GM19324 (cell line): Measurements from ENCODE around the gene CLIP1.

Experiments used
- ATAC-seq: cut with Tn5 transposase; IDR thresholded peaks from one replicate; pipeline ENCODE4 v1.9.1; 2021; ENCODE audit warnings: mild to moderate bottlenecking, moderate library complexity; ENCODE audit not compliant: unreplicated experiment, low FRiP score

CLIP1 gene

DNA sequence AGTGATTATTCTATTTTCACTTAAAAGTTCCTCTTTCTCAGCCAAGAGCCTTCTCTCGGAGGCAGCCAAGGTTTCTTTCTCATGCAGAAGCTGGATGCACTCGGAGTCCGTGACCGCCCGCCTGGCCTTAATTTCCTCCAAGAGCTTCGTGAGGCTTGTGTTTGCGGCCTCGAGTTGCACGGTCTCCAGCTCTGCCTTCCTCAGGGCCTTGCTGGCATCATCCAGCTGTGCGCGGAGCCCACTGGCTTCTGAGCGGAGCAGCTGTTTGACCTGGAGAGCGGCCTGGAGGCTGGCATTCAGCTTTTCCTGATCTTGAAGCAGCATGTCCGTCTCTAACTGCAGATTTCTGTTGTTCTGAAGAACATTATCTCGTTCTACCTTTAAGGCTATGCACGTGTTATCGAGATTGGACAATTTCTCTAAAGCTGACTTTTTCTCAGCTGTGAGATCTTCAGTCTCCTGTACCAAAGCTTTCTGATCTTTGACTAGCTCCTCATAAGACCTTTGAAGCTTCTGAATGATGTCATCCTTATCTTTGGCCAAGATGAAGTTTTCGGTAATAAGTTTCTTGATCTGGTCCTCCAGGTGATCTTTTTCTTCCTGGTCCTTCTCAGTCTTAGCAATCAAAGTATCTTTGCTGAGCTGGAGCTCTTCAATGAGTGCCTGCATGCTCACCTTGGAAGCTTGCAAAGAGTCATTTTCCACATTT, 99.0 kb downstream of the CLIP1 start:
- no peak for ATAC-seq

DNA sequence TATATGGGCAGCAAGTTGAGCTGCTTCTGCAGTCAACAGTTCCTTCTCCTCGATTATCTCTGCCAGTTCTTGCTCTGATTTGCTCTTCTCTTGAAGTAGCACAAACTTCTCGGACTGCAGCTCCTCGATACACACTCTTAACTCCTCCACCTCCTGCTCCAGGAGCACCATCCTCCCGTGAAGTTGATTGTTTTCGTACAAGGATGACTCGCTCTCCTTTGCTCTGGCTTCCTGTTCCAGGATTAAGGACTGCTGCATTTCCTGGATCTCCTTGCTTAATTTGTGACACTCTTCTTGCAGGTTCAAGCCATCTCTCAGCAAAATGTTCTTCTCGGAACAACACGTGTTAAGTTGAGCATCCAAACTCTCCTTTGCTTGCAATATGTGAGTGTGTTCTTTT, 100.0 kb downstream of the CLIP1 start:
- ATAC-seq = no peak

DNA sequence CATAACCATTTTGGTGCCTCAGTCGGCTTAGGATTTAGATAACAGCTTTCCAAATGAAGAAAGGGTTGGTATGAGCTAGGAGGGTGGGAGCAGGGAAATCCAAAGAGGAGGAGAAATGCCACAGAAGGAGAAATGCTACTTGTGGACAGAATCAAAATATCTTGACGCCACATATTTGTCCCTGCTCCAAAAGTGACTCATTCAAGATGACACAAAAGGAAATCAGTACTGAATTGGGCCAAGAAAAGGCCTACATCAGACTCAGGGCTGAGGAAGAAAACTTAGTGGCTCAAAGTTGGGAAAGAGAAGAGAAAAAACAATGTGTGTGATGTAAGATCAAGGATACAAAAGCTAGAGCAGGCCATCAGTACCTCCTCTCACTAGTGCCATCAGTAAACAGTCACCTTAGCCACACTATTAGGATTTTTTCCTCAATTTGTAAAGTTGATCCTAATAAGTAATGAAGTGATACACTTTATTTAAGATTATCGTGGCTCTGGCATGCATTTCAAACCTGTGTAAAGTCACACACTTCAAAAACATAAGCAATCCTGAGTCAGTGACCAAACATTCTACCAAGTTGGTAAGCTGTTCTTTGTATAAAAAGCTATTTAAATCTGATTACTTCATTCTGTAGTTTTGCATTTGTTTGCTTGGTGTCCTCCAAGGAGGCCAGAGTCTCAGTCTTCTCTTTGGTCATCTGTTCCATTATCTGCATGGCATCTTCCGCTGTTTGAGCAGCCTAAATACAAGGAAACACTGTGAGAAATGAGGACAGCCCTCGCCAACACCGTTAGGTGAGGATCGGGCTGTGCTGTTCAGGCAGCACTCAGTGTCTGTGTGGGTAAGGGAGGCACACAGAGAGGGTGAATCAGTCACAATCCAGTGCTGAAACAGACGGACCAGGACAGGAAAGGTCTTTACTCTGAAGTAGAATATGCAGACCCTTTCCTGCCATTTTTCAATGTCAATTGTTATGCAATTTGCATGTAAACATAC, 103.6 kb downstream of the CLIP1 start:
- no peak for ATAC-seq

DNA sequence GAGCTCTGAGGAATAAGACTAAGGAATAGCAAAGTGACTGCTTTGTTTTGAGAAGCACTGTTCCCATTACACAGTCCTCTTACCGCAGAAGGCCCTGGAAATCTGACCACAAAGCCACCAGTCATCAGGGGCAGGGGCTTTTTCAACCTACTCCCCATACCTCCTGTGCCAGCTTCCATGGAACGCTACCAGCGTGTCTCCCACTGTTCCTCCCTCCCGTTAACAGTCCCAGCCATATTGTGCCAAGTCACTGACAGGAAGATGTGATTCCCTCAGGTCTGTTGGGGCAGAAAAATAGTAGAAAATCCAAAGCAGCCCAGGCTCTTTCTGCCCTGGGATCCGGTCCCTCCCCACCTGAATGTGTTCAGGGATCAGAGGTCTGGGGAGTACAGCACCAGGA, 109.5 kb downstream of the CLIP1 start:
- no peak for ATAC-seq

DNA sequence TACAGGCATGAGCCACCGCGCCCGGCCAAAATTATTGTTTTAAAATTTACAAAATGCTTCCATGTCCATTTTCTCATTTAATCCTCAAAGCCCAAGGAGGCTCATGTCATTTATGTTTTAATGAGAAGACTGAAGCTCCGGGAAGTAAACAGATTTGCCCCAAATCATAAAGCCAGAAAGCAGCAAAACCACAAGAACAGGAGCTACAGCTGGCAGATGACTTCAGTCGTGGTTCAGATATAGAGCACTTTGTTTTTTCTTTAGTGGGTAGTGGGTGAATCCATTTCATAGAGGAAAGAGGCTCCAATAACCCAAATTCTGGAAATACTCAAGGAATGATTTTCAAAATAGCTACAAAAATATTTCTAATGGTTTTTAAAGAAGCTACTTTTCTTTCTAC, 110.8 kb downstream of the CLIP1 start:
- ATAC-seq = no peak

DNA sequence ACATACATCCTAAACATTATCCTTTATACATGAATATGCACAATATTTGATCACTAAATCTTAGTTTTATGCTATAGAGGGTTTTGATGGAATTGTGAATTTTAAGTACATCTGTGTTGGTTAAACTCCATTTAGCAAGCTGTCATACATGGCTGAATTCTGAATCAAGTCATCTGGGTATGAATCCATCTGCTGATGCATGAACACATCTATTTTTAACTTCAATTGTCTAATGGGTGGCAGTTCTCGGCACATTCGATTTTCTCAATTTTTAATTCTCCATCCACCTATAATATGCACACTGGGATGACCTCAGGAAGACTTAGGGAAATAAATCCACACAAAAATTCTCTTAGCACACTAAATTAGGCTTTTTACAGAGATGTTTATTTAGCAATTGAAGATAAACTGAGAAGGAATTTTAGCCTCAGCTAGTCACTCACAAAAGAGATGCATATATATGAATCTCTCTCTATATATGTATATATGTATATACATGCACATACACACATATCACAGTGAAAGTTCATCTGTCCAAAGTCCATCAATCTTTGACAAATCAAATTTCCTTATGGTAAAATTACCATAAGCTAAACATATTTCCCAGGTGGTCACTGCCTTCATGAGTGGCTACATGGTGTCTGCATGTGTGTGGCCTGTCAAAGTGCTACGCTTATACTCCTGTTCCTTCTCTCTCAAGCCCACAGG, 111.7 kb downstream of the CLIP1 start:
- ATAC-seq = no peak

DNA sequence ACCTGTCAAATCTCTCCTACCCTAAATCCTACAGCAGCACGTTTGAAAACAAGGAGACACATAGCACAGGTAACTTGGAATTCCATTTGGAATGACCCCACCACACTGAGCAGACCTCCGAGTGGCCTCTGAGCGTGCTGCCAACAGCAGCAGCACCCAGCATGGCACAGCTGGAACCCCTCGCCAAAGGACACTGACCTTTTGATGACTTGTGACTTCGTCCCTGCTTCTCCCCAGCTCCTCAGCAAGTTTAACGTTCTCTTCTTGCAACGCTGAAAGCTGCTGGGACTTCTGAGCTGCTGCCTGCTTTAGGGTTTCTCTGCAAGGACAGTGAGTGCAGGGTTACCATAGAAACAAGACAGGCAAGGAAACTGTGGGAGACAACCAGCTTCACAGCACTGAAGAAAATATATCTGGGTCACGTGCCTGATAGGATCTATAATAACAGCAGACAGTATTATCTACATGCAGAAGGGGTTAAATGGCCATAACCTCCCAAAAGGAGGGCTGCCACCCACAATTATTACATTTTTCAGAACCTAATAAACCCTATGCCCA, 112.8 kb downstream of the CLIP1 start:
- ATAC-seq = no peak

DNA sequence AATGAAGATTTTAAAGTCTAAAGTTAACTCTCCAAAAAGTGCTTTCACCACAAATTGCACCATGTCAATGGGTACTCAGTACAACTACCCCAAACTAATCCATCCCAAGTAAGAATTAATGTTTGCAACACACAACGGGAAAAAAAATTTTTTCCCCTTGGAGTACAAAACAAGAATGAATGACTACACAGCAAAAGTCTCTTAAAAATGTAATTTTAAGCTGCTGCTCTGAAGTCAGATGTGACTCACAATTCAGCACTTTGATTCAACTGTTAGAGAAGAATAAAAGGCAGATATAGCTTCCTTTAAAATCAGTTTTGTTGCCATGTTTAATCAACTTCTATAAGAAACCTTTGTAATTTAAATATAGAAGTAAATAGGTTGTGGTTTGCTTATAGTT, 113.7 kb downstream of the CLIP1 start:
- ATAC-seq = no peak

DNA sequence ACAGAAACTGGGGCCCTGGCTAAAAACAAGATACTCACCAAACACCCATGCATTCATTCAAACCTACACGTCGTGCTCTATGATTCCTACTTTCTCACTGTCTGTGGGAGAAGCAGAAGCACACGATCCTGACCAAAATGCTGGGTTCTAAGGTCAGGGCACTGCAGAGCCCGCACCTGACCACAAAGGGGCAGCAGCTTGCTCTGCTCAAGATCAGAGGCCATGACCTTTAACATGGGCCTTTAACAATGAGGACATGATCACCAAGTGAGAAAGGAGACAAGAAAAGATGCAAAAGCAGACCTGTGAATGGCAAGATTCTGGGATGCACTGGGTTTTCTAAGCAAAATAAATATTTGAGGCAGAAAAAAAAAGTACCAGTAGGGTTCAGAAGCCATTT, 116.1 kb downstream of the CLIP1 start:
- no peak for ATAC-seq

DNA sequence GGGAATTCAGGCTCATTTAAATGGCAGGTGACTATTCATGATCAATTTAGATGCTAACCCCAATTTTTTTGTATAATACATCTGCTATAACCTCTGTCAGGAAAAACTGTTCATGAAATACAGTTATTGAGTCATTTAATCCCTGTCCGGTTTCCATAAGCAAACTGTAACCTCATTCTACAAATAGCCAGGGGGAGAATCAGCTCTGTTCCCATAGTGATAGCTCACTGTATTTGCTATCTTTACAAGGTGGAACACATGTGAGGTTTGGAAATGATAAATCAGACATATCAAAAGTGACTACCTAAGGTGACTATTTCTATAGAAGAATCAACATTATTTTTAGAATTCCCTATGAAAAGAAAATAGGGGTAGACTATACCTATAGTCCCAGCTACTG, 117.5 kb downstream of the CLIP1 start:
- ATAC-seq = no peak

DNA sequence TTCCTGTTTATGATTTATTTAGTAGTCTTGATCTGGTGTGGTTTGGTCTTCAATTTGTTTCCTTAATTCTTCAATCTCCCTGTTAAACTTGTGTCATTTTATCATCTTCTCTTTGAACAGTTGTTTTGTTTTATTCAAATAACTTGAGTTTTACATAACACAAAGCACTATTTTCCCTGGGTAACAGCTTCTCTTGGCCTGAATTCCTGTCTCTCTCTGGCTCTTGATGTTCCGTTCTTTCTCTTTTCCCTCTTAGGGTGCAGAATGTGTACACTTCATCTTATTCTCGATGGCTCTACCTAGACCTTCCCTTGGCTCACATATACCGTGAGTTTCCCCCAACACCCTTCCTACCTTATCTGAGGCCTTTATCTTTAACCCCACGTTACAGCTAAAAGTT, 119.4 kb downstream of the CLIP1 start:
- ATAC-seq = no peak

DNA sequence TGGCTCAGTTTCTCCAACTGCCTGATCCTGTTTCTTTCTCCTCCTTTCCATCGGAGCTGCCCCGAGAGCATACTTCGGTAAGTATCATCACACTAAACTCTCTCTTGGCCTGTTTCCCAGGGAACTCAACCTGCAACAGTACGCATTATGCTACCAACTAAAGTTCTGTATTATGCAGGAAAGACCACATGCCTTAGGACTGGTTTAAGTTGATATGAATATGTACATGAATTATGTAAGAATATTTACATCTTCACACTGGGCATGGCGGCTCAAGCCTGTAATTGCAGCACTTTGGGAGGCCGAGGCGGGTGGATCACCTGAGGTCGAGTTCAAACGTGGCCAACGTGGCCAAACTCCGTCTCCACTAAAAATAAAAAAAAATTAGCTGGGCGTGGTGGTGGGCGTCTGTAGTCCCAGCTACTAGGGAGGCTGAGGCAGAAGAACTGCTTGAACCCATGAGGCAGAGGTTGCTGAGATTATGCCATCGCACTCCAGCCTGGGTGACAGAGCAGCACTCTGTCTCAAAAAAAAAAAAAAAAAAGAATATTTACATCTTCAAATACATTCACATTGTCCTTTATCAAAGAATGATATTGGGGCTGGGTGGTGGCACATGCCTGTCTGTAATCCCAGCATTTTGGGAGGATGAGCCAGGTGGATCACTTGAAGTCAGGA, 124.3 kb downstream of the CLIP1 start:
- no peak for ATAC-seq

DNA sequence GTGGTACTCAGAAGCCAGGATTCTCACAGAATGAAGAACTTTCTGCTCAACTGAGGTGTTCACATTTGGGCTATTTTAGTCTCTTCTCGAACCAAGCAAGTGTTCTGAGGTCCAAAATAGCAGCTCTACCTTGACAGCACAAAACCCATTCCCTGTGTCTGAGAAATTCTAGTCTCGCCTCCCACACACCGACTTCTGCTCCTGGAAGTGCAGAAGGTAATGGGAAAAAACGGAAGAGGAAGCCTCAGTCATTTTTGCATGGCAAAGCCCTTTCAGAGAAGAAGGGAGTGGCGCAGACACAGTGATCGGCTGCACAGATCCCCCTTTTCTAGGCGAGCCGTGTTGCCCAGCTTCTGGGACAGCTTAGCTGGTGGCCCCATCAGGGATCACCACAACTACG, 125.0 kb downstream of the CLIP1 start:
- no peak for ATAC-seq

DNA sequence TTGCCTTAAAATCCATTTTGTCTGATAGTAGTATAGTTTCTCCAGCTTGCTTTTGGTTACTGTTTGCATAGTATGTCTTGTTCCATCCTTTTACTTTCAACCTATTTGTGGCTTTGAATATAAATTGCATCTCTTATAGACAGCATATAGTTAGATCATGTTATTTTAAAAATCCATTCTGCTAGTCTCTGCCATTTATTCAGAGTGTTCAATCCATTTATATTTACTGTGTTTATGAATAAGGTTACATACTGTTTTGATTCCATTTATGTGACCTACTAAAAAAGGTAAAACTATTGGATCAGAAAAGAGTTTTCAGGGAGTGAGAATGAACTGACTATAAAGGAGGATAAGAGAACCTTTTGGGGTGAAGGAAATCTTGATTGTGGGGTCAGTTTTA, 126.6 kb downstream of the CLIP1 start:
- ATAC-seq = no peak

DNA sequence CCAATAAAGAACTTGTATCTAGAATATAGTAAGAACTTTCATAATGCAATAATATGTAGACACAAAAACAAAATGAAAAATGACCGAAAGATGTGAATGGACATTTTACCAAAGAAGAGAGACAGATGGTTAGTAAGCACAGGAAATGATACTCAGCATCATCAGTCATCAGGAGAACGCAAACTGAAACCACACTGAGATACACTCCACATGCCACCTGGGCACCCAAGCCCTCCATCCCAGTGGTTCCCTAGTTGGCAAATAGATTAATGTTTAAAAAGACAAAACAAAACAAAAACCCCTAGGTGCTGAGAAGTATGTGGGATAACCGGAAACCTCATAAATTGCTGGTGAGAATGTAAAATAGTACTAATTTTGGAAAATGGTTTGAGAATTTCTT, 129.4 kb downstream of the CLIP1 start:
- peak; percentile 62 for ATAC-seq

DNA sequence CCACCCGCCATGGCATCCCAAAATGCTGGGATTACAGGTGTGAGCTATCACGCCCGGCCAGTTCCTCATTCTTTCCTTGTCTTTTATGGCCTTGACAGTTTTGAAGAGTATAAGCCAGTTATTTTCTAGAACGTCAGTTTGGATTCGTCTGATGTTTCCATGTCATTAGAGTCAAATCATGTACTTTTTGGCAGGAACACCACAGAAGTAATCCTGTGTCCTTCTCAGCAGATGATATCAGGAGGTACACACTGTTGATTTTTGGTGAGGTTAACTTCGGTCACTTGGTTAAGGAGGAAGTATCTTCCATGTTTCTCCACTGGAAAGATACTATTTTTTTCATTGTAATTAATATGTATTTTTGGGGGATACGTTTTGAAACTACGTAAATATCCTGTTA, 131.0 kb downstream of the CLIP1 start:
- no peak for ATAC-seq

DNA sequence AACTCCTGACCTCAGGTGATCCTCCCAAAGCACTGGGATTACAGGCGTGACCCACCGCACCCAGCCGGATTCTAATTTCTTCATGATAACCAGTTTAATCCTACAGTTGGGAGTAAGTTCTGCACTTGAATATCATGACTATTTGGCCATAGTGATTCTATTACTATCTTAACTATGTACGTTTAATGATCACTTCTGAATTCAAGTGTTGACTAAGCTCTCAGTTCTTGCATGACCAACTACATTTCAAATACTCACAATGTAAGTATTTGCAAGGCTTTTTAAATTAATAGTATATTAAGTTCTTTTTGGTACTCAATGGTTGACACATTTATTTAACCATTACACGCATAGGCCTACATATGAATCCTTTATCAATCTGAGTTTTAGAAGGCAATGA, 138.8 kb downstream of the CLIP1 start:
- no peak for ATAC-seq

DNA sequence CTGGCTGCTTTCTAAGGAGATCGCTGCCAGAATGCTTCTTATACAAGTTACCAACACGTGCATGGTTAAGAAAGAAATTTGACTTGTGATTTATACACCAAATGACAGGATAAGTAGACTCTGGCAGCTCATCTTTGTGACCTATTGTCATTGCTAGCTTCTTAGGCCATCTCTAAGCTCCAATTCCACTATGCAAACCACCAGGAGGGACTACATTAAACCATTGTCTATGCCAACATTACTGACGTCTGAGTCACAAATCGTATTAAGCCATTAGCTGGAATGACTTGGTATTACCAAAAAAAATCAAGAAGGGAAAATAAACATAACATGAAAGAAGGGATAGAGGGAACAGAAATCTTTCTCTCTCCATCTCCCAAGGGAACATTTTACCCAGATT, 140.4 kb downstream of the CLIP1 start:
- ATAC-seq = no peak

DNA sequence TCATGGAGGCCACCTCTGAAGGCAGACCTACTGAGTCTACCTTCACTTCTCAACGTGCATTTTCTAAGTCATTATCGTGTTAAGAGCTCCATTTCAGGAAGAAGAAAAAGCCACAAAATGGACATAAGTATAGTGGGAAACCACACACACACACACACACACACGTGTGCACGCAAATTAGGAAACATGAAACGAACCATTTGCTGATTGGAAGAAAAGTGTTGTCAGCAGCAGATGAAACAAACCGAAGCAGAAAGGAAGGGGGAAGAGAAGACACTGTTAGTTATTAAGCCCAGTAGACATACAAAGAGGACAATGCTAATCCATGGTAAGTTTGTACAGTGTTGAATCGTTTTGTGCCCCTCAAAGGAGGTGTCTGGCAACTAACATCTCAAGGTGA, 146.2 kb downstream of the CLIP1 start:
- ATAC-seq = no peak

DNA sequence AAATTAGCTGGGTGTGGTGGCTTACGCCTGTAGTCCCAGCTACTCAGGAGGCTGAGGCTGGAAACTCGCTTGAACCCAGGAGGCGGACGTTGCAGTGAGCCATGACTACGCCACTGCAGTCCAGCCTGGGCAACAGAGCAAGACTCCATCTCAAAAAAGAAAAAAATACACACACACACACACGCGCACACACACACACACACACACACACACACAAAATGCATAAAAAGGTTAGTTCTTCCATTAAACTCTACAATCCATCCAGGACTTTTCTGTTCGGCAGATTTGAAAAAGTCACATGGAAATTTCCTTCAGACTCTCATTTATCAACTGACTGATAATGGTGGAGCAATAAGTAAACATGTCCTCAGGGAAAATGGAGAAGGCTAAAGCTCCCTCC, 147.0 kb downstream of the CLIP1 start:
- no peak for ATAC-seq
